PFSK-1 (cell line): Measurements from ENCODE around the gene SHOC1.

Source experiments
- FOXP2 ChIP-seq: optimal IDR thresholded peaks from 2 replicates; pipeline ENCODE3; 2011; ENCODE audit warnings: borderline replicate concordance, control low read depth, inconsistent platforms; ENCODE audit not compliant: insufficient read depth; ENCODE audit errors: extremely low read length, extremely low read depth
- POLR2AphosphoS5 ChIP-seq: IDR thresholded peaks from 2 replicates; pipeline ENCODE4 v1.6.1; 2012; ENCODE audit warnings: low read depth, mild to moderate bottlenecking, control low read depth, low read length, moderate library complexity
- SIN3A ChIP-seq: IDR thresholded peaks from 2 replicates; pipeline ENCODE4 v1.6.1; 2012; ENCODE audit warnings: mild to moderate bottlenecking, low read length, moderate library complexity, borderline replicate concordance; ENCODE audit not compliant: insufficient read depth
- TAF1 ChIP-seq: IDR thresholded peaks from 2 replicates; pipeline ENCODE4 v1.6.1; 2012; ENCODE audit warnings: low read length, control low read depth, borderline replicate concordance; ENCODE audit not compliant: insufficient read depth
- TF ChIP-seq, protein P1 (sequence below), 2 experiments: IDR thresholded peaks; 2 replicates each; pipeline versions ENCODE4 v1.6.1 to v1.8.0; 2011 to 2012; ENCODE audit warnings: low read depth in 2 of 2, low read length in 2 of 2, control low read depth in 1 of 2, inconsistent platforms in 1 of 2, mild to moderate bottlenecking in 1 of 2, moderate library complexity in 1 of 2; ENCODE audit not compliant: insufficient read depth in 1 of 2

SHOC1 gene

DNA sequence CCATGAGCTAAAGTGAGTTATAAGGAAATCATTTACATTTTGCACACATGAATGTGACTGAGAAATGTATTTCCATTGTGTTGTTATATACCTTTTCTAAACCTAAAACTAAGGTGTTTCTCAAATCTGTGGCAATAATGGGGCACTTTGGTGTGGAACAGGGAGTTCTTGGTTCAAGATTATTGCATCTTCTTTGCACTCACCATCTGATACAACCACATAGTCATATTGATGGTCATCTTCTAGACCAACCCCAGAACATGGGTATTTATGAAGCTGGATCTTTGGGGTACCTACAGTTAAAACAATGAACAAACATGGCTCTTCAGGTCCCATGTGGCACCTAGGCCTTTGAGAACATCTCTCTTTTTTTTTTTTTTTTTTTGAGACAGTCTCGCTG lies 24.6 kb upstream of the SHOC1 start:
- TF ChIP-seq, protein P1, sequence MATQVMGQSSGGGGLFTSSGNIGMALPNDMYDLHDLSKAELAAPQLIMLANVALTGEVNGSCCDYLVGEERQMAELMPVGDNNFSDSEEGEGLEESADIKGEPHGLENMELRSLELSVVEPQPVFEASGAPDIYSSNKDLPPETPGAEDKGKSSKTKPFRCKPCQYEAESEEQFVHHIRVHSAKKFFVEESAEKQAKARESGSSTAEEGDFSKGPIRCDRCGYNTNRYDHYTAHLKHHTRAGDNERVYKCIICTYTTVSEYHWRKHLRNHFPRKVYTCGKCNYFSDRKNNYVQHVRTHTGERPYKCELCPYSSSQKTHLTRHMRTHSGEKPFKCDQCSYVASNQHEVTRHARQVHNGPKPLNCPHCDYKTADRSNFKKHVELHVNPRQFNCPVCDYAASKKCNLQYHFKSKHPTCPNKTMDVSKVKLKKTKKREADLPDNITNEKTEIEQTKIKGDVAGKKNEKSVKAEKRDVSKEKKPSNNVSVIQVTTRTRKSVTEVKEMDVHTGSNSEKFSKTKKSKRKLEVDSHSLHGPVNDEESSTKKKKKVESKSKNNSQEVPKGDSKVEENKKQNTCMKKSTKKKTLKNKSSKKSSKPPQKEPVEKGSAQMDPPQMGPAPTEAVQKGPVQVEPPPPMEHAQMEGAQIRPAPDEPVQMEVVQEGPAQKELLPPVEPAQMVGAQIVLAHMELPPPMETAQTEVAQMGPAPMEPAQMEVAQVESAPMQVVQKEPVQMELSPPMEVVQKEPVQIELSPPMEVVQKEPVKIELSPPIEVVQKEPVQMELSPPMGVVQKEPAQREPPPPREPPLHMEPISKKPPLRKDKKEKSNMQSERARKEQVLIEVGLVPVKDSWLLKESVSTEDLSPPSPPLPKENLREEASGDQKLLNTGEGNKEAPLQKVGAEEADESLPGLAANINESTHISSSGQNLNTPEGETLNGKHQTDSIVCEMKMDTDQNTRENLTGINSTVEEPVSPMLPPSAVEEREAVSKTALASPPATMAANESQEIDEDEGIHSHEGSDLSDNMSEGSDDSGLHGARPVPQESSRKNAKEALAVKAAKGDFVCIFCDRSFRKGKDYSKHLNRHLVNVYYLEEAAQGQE (IDR thresholded peaks at IDR 0.05; ENCODE audit: insufficient read depth in 1 of 2, low read depth in 2 of 2, low read length in 2 of 2): no peak

DNA sequence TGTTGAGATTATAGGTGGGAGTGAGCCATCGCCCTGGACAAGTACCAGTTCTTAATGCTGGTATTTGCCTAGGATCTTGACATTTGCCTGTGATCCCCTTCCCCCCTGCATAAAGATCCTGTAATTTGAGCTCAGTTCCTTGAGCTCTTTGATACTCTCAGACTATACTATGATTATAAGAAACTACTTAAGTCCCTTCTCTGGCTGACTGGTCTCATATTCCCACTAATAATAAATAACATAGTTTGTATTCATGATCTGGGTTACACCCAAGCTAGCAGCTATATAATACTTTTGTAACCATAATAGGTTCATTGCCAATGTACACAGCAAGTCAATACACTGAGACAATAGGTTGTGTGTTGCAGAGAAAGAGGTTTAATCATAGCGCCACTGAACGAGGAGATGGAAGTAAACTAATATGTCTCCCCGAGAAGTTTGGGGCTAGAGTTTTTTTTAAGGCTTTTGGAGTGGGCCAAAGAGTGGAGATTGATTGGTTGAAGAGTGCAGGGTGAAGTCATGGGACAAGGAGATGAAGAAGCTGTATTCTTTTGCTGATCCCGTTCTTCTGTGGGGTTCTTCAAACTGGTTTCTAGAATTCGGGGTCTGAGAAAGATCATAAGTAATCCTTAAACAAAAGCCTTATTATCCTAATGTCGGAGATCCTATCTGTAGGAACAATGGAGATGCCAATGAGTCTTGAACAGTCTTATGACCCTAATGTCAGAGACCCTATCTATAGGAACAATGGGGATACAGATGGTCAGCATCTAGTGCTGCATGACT lies 20.7 kb upstream of the SHOC1 start:
- TF ChIP-seq, protein P1 (IDR thresholded peaks at IDR 0.05; ENCODE audit: insufficient read depth in 1 of 2, low read depth in 2 of 2, low read length in 2 of 2): no peak
- TF ChIP-seq FOXP2 (no peak), TAF1 (no peak)

DNA sequence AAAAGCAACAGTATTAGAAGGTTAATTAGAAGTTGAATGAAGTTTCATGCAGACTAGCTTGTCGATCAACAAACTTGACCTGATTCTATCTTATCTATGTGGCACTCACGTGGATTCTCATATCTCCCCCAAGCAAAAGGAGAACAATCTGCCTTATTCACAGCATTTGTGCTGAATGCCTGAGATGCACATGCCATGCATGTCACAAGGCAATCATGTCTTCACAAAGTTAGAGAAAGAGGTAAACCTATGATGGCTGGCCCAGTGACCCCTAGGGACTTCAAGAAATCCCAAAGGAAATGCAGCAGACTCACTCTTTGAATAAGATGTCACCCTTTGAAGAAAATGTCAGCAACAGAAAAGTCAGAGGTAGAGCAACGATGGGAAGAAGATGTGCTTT lies 17.6 kb upstream of the SHOC1 start:
- TF ChIP-seq, protein P1 (IDR thresholded peaks at IDR 0.05; ENCODE audit: insufficient read depth in 1 of 2, low read depth in 2 of 2, low read length in 2 of 2): no peak
- no peak for TF ChIP-seq SIN3A
- no peak for TF ChIP-seq FOXP2
- TF ChIP-seq POLR2AphosphoS5: no peak
- no peak for TF ChIP-seq TAF1

DNA sequence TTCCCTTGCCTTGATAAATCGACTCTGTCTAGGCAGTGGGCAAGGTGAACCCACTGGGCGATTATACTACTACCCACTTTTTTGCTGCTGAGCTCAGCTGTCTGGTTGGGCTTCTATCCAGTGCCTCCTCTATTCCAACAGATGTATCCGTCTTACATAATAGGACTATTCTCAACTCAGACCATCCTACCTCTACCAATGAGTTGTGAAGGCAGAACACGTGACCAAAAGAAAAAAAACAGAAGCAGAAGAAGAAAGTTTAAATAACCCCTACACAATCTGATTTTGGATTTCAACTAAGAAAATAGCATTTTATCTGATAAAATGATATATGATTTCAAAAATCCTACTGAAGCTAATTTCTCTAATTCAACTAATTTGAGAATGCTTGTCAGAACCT lies 16.2 kb upstream of the SHOC1 start:
- TF ChIP-seq FOXP2 (no peak), POLR2AphosphoS5 (no peak), SIN3A (no peak), TAF1 (no peak)
- TF ChIP-seq, protein P1 (IDR thresholded peaks at IDR 0.05; ENCODE audit: insufficient read depth in 1 of 2, low read depth in 2 of 2, low read length in 2 of 2): no peak

DNA sequence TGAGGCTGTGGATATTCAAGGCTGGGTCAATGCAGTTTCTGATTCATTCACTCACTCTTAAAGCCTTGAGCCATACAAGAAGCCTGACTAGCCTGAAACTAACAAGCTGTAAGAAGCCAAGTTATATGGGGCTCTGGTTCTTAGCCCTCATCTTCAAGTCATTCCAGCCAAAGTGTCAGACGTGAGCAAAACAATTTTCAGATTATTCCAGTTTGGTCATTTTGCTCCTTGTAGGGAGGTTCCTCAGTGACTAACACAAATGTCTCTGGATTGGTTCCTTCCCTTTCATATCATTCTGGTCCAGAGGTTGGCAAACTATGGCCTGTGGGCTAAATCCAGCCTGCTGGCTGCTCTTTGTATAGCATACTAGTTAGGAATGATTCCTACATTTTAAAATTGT lies 12.5 kb upstream of the SHOC1 start:
- no peak for TF ChIP-seq SIN3A
